Astrocyte of the spinal cord (primary cell): ENCODE results near the gene CEMIP2.

ENCODE experiments used
- DNase-seq: peaks from one replicate; pipeline ENCODE4 v3.0.0; 2011; ENCODE audit warnings: low read depth, low spot score
- H3K4me3 ChIP-seq: 2 replicates; pipeline ENCODE4 v1.5.1; 2011; ENCODE audit warnings: low read depth, mild to moderate bottlenecking, low read length, moderate library complexity
- CTCF ChIP-seq: IDR thresholded peaks from 2 replicates; pipeline ENCODE4 v1.5.1; 2012; ENCODE audit warnings: low read depth, mild to moderate bottlenecking, low read length, inconsistent platforms
- in situ Hi-C: cut with HindIII; loops from 2 replicates; pipeline ENCODE4 v1.10.0; 2017; ENCODE audit warnings: low sequenced_read_pairs

The CEMIP2 gene

GRCh38 chr9:71672573-71672972 lies 95.7 kb downstream of the CEMIP2 start:
- in situ Hi-C loops, result no loop called here
- no peak overlapping the region for H3K4me3 ChIP-seq
- no peak for DNase-seq
- TF ChIP-seq CTCF, result no peak

- in situ Hi-C loops, result no loop called here
- H3K4me3 ChIP-seq, result no peak overlapping the region
- no peak for TF ChIP-seq CTCF
- no peak for DNase-seq
Measured at GRCh38 chr9:71671289-71671688, 97.0 kb downstream of the CEMIP2 start.

- no peak for TF ChIP-seq CTCF
- no peak for DNase-seq
- no peak overlapping the region for H3K4me3 ChIP-seq
- in situ Hi-C loops, result no loop called here
Measured at GRCh38 chr9:71670121-71670520, 98.2 kb downstream of the CEMIP2 start.

GRCh38 chr9:71669284-71669995 lies 98.9 kb downstream of the CEMIP2 start:
- in situ Hi-C loops, result no loop called here
- no peak for TF ChIP-seq CTCF
- DNase-seq, result no peak
- no peak overlapping the region for H3K4me3 ChIP-seq

- in situ Hi-C loops, result no loop called here
- TF ChIP-seq CTCF, result no peak
- no peak overlapping the region for H3K4me3 ChIP-seq
- DNase-seq, result no peak
Measured at GRCh38 chr9:71668717-71669116, 99.6 kb downstream of the CEMIP2 start.

GRCh38 chr9:71665247-71665646 lies 103.1 kb downstream of the CEMIP2 start:
- no peak for DNase-seq
- TF ChIP-seq CTCF, result no peak
- no peak overlapping the region for H3K4me3 ChIP-seq
- in situ Hi-C loops, result no loop called here
